Subcutaneous abdominal adipose tissue (tissue), 5 donors: ENCODE data around the gene DNAH6.

Source experiments
- H3K27ac ChIP-seq: one replicate; pipeline ENCODE4 v1.7.0; 2013; ENCODE audit warnings: low read depth, mild to moderate bottlenecking, inconsistent platforms, low read length, moderate library complexity
- H3K27me3 ChIP-seq, 5 donors: one replicate each; pipeline ENCODE4 v1.7.0; 2013; ENCODE audit warnings: low read length in 5 of 5, inconsistent platforms in 1 of 5; ENCODE audit not compliant: control insufficient read depth in 5 of 5, insufficient read depth in 4 of 5
- H3K36me3 ChIP-seq, 5 donors: one replicate each; pipeline ENCODE4 v1.7.0; 2013; ENCODE audit warnings: low read length in 5 of 5; ENCODE audit not compliant: control insufficient read depth in 5 of 5, insufficient read depth in 5 of 5
- H3K4me1 ChIP-seq, 5 donors: one replicate each; pipeline ENCODE4 v1.7.0; 2013; ENCODE audit warnings: low read length in 5 of 5, mild to moderate bottlenecking in 3 of 5, moderate library complexity in 1 of 5; ENCODE audit not compliant: control insufficient read depth in 5 of 5, insufficient read depth in 5 of 5
- H3K4me3 ChIP-seq, 5 donors: one replicate each; pipeline ENCODE4 v1.7.0; 2013; ENCODE audit warnings: low read length in 5 of 5, low read depth in 1 of 5
- H3K9ac ChIP-seq, 5 donors: one replicate each; pipeline ENCODE4 v1.7.0; 2013; ENCODE audit warnings: low read length in 5 of 5, mild to moderate bottlenecking in 4 of 5, moderate library complexity in 3 of 5
- H3K9me3 ChIP-seq, 5 donors: one replicate each; pipeline ENCODE4 v1.7.0; 2013; ENCODE audit warnings: low read length in 5 of 5; ENCODE audit not compliant: control insufficient read depth in 5 of 5
- donor health status: healthy.
- donor health status: healthy.
- donor health status: healthy.
- donor health status: healthy.
- donor health status: healthy.

The DNAH6 gene

DNA sequence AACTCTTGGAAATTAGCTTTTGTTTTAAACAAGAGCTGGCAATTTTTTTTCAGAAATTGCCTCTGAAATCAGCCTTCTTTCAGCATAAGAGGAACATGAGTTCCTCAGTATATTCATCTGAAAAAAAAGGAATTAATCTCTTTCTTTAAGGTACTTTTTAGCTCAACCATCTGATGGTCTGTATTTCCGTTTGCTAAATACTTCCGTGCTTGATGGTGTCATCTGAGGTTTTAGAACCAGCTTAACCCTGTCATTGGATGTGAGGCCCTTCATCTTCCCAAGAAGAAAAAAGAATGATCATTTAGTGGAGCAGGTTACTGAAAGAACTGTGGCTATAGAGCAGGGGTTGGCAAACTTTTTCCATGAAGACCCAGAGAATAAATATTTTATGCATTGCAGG, 189.6 kb downstream of the DNAH6 start:
- H3K27ac ChIP-seq: no peak overlapping the region
- no peaks in the 10 kb centered on the region for H3K27me3 ChIP-seq
- H3K4me3 ChIP-seq: no peak overlapping the region
- H3K4me1 ChIP-seq: peaks cover 0 to 6% (median 0%) of the 10 kb centered on the region in 5 donors
- no peaks in the 10 kb centered on the region for H3K9me3 ChIP-seq
- no peak overlapping the region for H3K9ac ChIP-seq
- H3K36me3 ChIP-seq: no peaks in the 10 kb centered on the region

DNA sequence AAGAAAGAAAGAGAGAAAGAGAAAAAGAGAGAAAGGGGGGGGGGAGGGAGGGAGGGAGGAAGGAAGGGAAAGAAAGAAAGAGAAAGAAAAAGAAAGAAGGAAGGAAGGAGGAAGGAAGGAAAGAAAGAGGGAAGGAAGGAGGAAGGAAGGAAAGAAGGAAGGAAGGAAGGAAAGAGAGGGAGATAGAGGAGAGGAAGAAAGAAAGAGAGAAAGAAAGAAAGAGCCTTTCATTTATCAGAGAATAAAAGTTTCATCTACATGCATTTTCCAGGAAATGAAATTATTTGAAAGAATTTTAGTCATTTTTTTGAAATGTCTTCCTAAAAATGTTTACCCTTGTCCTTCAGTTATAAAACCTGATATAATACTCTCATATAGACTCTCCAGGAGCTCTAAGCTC, 192.1 kb downstream of the DNAH6 start:
- H3K9me3 ChIP-seq: no peaks in the 10 kb centered on the region
- no peak overlapping the region for H3K4me3 ChIP-seq
- H3K9ac ChIP-seq: no peak overlapping the region
- H3K27me3 ChIP-seq: no peaks in the 10 kb centered on the region
- no peaks in the 10 kb centered on the region for H3K36me3 ChIP-seq
- peaks cover 0 to 6% (median 0%) of the 10 kb centered on the region in 5 donors for H3K4me1 ChIP-seq
- H3K27ac ChIP-seq: no peak overlapping the region

DNA sequence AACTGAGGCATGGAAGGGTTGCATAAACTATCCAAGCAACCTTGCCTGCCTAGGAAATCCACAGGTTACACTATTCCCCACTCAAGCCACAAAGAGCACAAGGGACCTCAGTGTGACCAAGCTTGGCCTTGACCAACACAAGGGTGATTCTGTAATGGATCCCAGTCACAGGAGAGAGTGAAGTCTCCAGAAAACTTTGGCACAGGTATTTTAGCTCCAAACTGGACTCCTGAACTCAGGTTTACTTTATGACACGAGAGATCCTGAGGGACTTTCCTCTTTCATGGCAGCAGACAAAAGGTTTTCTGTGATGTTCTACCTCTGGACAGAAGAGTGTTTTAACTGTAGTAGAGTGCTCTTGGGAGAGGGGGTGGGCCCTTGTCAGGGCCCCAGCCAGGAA, 195.4 kb downstream of the DNAH6 start:
- H3K9me3 ChIP-seq: no peaks in the 10 kb centered on the region
- no peak overlapping the region for H3K4me3 ChIP-seq
- H3K27ac ChIP-seq: no peak overlapping the region
- H3K36me3 ChIP-seq: no peaks in the 10 kb centered on the region
- H3K9ac ChIP-seq: no peak overlapping the region
- no peaks in the 10 kb centered on the region for H3K4me1 ChIP-seq
- H3K27me3 ChIP-seq: no peaks in the 10 kb centered on the region

DNA sequence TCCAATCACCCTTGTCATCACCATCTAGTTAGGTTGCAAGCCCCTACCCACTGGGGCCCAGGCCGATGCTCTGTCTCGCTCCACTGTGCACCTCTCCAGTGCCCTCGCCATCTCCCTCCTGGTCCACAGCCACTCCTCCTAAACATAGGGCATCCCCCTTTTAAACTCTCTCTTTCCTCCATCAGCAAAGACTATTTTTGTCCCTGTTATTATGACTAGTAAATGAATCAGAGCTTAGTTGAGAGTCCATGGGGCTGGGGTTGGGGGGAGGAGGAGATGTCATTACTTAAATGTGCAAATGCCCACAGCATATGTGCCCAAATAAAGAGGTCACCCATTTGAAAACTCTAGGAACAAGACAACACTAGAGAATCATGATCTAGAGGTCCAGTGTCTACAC, 197.1 kb downstream of the DNAH6 start:
- H3K36me3 ChIP-seq: no peaks in the 10 kb centered on the region
- no peak overlapping the region for H3K4me3 ChIP-seq
- H3K27ac ChIP-seq: no peak overlapping the region
- H3K9ac ChIP-seq: no peak overlapping the region
- no peaks in the 10 kb centered on the region for H3K27me3 ChIP-seq
- H3K4me1 ChIP-seq: no peaks in the 10 kb centered on the region
- H3K9me3 ChIP-seq: no peaks in the 10 kb centered on the region

DNA sequence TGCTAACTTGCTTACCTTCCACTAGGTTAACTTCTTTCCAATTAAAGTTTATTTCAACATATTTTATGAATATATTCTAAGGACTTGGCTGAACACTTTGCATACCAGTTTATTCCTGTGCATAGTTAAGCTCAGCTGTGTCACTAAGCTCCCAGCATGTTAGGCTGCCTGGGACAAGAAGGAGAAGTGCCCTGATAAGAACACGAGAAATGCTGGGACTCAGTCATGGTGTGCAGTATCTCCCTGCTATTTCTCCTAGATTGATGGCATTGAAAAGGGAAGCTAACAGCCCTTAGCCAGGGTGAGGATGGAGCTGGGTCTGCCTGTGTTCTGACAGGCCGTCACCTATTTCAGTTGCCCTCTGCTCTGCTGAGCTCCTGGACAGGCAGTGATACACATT, 200.3 kb downstream of the DNAH6 start:
- no peak overlapping the region for H3K4me3 ChIP-seq
- H3K27me3 ChIP-seq: no peaks in the 10 kb centered on the region
- H3K36me3 ChIP-seq: no peaks in the 10 kb centered on the region
- H3K27ac ChIP-seq: no peak overlapping the region
- H3K9me3 ChIP-seq: no peaks in the 10 kb centered on the region
- no peak overlapping the region for H3K9ac ChIP-seq
- H3K4me1 ChIP-seq: no peaks in the 10 kb centered on the region

DNA sequence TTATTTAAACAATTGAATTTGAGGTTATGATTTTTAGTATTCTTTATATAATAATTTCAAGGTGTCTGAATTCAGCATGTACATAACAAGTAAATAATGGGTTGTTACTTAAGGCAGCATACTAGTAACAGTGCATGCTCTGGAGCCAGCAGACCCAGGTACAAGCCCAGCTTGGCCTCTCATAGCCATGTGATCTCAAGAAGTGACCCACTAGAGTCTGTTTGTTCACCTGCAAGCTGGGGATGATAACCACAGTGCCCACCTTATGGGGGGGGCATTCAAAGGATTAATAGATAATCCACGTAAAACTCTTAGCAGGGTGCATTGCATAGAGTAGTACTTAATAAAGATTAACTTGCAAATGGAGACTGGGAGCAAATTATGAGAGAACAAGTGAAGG, 201.0 kb downstream of the DNAH6 start:
- Histone ChIP-seq H3K36me3 (no peaks in the 10 kb centered on the region), H3K4me1 (no peaks in the 10 kb centered on the region), H3K27ac (no peak overlapping the region), H3K4me3 (no peak overlapping the region), H3K9me3 (no peaks in the 10 kb centered on the region), H3K9ac (no peak overlapping the region), H3K27me3 (no peaks in the 10 kb centered on the region)

DNA sequence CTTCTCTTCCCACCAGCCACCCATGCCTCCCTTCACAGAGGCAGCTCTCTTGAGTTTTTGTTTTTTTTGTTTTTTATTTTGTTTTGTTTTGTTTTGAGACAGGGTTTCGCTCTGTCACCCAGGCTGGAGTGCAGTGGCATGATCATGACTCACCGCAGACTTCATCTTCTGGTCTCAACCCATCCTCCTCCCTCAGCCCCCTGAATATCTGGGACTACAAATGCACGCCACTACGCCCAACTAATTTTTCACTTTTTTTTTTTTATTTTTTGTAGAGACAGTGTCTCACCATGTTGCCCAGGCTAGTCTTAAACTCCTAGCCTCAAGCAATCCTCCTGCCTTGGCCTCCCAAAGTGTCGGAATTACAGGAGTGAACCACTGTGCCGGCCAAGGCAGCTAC, 203.1 kb downstream of the DNAH6 start:
- H3K9me3 ChIP-seq: no peaks in the 10 kb centered on the region
- H3K27ac ChIP-seq: no peak overlapping the region
- H3K4me1 ChIP-seq: no peaks in the 10 kb centered on the region
- no peak overlapping the region for H3K4me3 ChIP-seq
- no peak overlapping the region for H3K9ac ChIP-seq
- no peaks in the 10 kb centered on the region for H3K36me3 ChIP-seq
- H3K27me3 ChIP-seq: no peaks in the 10 kb centered on the region

DNA sequence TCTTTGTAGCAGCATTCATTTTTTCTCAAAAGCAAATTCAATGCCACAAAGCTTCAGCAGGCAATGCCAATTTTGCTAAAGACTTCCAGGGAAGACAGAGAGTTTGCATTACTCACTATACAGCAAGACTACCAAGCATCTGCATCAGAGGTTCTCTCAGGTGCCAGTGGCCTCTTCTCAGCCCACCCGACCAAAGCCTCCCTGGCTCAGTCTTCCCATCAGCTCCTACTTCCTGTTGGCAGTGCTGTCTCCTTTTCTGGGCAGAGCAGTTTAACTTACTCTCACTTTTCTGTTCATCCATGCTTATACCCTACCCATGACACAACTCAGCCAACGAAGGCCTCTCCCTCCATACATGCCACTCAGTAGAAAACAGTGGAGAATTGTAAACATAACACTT, 207.5 kb downstream of the DNAH6 start:
- Histone ChIP-seq H3K36me3 (no peaks in the 10 kb centered on the region), H3K27ac (no peak overlapping the region), H3K9ac (no peak overlapping the region), H3K9me3 (no peaks in the 10 kb centered on the region), H3K27me3 (no peaks in the 10 kb centered on the region), H3K4me3 (no peak overlapping the region), H3K4me1 (no peaks in the 10 kb centered on the region)

DNA sequence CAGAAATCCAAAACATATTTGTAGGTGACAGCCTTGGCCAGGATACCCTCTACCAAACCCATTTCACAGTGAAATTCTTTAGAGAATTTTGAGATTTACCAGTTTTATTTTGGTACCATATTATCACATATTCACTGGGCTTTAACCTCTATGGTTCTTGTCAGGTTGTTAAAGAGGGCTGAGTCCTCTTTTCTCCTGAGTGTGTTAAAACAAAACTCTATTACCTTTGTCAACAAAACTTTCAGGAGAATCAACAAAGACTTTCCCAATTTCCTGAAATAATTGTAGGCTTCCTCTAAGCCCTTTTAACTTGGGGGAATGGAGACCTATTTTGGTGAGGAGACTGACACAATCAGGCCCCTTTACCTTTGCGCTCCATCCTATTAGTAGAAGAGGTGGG, 209.4 kb downstream of the DNAH6 start:
- H3K36me3 ChIP-seq: no peaks in the 10 kb centered on the region
- H3K4me3 ChIP-seq: no peak overlapping the region
- H3K4me1 ChIP-seq: no peaks in the 10 kb centered on the region
- no peaks in the 10 kb centered on the region for H3K27me3 ChIP-seq
- no peak overlapping the region for H3K27ac ChIP-seq
- H3K9me3 ChIP-seq: no peaks in the 10 kb centered on the region
- H3K9ac ChIP-seq: no peak overlapping the region

DNA sequence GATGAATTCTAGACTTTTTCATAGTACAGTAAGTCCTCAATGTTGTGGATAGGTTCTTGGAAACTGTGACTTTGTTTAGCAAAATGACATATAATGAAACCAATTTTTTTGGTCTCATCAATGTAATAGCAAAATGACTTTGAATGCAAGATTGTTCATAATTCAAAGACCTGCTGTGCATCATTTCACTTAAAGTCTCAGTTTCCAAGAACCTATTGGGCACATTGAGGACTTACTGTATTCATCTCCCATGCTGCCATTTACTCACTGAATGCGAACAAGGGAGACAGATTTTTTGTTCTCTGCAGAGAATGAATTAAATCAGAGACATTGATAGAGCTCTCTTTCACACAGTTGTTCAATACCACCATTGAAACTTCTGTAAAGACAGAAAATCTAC, 211.0 kb downstream of the DNAH6 start:
- Histone ChIP-seq H3K9ac (no peak overlapping the region), H3K4me3 (no peak overlapping the region), H3K9me3 (no peaks in the 10 kb centered on the region), H3K27ac (no peak overlapping the region), H3K4me1 (no peaks in the 10 kb centered on the region), H3K27me3 (no peaks in the 10 kb centered on the region), H3K36me3 (no peaks in the 10 kb centered on the region)

DNA sequence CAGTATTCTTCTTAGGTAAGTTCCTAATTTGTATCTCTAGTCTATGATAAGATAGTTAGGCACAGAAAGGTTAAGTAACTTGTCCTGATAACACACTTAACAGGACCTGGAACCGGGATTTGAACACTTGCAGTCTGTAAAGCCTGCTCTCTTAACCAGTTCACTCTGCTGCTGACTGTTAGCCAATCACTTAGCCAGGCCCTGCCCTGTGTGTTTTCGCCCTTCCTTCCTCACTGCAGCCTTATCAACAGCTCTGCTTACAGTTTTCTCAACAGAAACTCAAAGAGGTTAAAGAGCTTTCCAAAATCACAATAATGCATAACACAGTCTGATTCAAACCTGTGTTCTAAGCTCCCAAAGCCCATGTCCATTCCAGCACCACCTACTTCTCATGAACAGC, 212.9 kb downstream of the DNAH6 start:
- no peaks in the 10 kb centered on the region for H3K36me3 ChIP-seq
- no peak overlapping the region for H3K27ac ChIP-seq
- no peak overlapping the region for H3K4me3 ChIP-seq
- H3K27me3 ChIP-seq: no peaks in the 10 kb centered on the region
- H3K9me3 ChIP-seq: no peaks in the 10 kb centered on the region
- H3K4me1 ChIP-seq: peaks cover 0 to 7% (median 0%) of the 10 kb centered on the region in 5 donors
- H3K9ac ChIP-seq: no peak overlapping the region
